ENCODE results near the gene TOM1L2. TPM values are rescaled to one million over a fixed set of nuclear protein-coding genes. Genes with fewer than 3 reads are reported as not detected.

Gene TOM1L2
- total RNA-seq, 2 donors from 2014 or later: 16.3 to 19.8 TPM

DNA sequence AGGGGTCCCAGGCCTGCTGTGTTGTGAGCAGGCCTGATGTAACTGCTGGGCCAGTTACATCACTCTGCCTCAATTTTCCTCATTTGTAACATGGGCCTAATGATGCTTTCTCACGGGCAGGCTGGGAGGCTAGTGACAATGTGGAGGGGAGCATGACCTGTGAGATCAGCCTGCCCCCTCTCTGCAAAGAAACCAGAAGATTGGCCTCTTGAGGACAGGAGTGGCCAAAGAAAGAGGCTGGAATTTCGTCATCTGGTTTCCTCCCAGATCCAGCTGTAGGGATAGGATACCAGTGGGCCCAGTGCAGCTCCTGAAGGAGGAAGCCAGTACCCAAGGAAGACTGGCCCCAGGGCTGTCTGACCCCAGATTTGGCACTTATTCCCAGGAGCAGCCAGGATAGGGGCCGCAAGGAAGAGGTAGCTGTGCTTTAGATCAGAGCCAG lies 134.8 kb downstream of the TOM1L2 start:
- DNase-seq (ENCODE audit: low spot score in 2 of 2) (no peak), ATAC-seq (no peak)
- peaks cover 14% of the 10 kb centered on the region in 2 donors for H3K36me3 Mint-ChIP-seq
- peak overlapping the region; percentile 90 to 99 for H3K27ac Mint-ChIP-seq
- H3K9me3 Mint-ChIP-seq: peaks cover 0 to 7% of the 10 kb centered on the region in 2 donors

DNA sequence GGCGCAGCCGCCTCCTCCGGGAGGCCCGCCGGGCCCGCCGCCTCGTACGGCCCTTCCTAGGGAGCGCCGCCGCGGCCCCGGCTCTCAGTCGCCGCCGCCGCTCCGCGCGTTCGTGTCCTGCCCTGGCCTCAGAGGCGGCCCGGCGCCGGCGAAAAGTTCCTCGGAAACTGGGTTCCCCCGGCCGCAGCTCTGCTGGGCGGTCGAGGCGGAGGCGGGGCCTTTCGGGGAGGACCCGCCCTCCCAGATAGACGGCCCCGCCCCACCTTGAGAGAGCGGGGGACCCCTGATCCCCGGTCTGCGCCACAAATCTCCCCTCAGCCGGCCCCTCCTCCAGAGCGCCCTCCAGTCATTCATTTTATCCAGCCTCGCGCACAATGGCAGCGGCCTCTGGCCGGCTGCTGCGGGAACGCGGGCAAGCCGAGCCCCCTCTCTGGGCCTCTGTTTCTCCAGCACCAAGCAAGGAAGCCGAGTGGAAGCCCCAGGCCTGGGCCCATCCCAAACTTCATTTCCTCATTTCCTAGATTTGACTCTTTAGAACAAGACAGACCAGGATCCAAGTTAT lies 135.3 kb downstream of the TOM1L2 start, which contains the start of gene SREBF1:
Gene SREBF1 (minus strand): TSS at position 169 of the 562 bp plus-strand sequence. CDS start 169 bp downstream, outside the sequence.
- DNase-seq (ENCODE audit: low spot score in 2 of 2): peak in 1 of 2 donors; percentile 72
- peak; percentile 12 to 39 for ATAC-seq
- Mint-ChIP-seq H3K9me3 (peaks cover 0 to 7% of the 10 kb centered on the region in 2 donors), H3K27ac (peak within 1 kb of the TSS; percentile 90 to 99), H3K36me3 (peaks cover 14% of the 10 kb centered on the region in 2 donors)

DNA sequence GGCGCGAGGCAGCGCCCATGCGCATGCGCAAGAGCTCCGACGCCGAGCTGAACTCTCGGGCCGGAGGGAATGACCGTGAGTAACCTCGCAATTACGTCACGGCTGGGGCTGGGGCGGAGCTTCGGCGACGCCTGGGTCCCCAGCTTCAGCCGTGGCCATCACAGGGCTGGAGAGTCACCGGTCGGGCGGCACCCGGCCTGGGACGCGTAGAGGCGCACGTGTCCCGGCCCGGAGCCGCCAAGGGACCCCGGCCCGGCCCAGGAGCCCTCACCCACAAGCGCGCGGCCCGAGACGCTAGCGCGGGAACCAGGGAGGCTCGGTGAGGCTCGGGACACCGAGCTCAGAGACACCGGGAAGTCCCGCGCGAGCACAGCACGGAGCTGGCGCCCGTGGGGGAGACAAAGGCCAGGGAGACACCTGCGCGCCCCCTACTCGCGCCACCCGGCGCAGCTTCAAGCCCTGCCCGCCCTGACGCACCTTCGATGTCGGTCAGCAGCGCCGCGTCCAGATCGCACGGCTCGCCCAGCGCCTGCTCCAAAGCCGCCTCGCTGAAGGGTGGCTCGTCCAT lies 135.9 kb downstream of the TOM1L2 start:
- Mint-ChIP-seq H3K9me3 (peaks cover 0 to 7% of the 10 kb centered on the region in 2 donors), H3K27ac (peak overlapping the region; percentile 90 to 97), H3K36me3 (peaks cover 14% of the 10 kb centered on the region in 2 donors)
- DNase-seq (ENCODE audit: low spot score in 2 of 2) (peak; percentile 96 to 98), ATAC-seq (peak; percentile 72 to 80)

DNA sequence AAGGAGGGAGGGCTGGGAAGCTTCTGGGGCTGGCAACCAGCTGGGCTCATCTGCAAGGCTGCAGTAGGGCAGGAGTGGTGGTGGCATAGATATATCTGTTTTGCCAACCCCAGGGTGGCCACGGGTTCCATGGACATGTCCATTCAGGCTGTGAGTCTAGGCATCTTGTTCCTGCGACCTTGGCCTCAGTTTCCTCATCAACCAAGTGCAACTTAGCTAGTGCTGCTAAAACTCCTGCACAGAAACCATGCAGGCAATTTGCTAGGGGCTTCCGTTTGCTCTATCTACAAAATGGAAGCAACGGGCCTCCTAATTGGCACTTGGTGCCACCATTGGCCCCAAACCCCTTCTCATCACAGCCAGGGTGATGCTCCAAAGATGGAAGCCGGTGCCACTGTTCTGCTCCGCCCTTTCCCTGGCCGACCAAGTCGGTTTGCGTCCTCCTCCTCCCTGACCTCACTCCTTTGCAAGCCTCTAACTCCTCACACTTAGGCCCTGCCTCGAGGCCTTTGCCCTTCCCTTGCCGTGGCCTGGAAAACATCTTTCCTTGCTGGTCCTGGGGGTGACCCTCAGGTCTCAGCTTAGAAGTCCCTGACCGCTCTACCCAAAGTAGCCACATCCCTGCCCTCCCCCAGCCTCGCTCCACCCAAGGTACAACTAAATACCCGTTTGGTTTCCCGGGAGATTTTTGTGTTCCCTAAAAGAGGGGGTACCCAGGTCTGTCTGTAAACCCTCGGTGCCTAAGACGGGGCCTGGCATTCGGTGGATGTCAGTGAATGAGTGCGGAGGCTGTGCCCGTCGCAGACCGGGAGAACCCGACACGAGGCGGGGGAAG lies 136.6 kb downstream of the TOM1L2 start:
- Mint-ChIP-seq H3K9me3 (peaks cover 0 to 7% of the 10 kb centered on the region in 2 donors), H3K27ac (peak overlapping the region; percentile 90 to 97), H3K36me3 (peaks cover 14% of the 10 kb centered on the region in 2 donors)
- peak in 1 of 2 donors; percentile 1 for ATAC-seq
- no peak for DNase-seq (ENCODE audit: low spot score in 2 of 2)

DNA sequence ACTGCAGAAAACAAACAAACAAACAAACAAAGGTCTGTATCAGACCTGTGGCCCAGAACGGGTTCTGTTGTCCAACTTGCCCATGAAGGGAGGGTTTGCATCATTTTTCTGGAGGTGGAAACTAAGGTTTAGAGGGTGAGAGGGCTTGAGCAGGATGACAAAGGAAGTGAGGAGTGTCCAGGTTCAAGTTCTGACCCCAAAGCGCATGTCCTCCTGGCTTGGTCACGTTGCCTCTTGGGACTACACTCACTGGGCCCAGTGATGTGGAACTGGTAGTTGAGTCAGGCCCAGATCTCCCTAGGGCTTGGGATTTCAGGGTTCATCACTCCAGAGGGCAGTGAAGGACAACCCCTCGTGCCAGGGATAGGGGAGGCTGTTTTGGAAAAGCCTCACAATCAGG lies 137.2 kb downstream of the TOM1L2 start:
- no peak for DNase-seq (ENCODE audit: low spot score in 2 of 2)
- peak overlapping the region; percentile 23 to 90 for H3K27ac Mint-ChIP-seq
- H3K36me3 Mint-ChIP-seq: peaks cover 14% of the 10 kb centered on the region in 2 donors
- ATAC-seq: no peak
- H3K9me3 Mint-ChIP-seq: peaks cover 0 to 7% of the 10 kb centered on the region in 2 donors

DNA sequence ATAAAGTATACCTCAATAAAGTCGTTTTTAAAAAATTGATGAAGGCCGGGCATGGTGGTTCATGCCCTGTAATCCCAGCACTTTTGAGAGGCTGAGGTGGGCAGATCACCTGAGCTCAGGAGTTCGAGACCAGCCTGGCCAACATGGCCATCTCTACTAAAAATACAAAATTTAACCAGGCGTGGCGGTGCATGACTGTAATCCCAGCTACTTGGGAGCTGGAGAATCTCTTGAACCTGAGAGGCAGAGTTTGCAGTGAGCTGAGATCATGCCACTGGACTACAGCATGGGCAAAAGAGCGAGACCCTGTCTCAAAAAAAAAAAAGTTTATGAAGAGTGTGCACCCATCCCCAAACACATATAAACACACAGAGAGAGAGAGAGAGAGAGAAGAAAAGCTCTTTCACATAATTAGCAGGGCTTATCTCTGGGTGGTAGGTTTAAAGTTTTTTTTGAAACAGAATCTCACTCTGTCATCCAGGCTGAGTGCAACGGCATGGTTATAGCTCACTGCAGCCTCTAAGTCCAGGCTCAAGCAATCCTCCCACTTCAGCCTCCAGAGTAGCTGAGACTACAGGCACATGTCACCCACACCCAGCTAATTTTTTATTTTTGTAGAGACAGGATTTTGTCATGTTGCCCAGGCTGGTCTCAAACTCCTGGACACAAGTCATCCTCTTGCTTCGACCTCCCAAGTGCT lies 138.4 kb downstream of the TOM1L2 start:
- H3K36me3 Mint-ChIP-seq: peaks cover 14% of the 10 kb centered on the region in 2 donors
- DNase-seq (ENCODE audit: low spot score in 2 of 2): no peak

DNA sequence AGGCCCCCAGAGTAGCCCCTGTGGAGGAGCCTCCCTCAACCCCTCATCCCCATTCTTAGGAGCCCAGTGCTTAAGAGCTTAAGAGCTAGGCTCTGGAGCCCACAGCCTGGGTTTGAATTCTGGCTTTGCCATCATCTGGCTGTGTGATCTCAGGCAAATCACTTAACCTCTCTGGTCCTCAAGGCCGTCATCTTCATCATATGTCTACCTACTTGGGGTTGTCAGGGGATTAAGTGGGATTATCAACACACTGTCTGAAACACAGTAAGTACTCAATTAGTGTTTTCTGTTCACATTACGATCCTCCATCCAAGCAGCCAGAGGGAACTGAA lies 140.2 kb downstream of the TOM1L2 start:
- Mint-ChIP-seq H3K9me3 (peaks cover 0 to 7% of the 10 kb centered on the region in 2 donors), H3K36me3 (peaks cover 14 to 16% of the 10 kb centered on the region in 2 donors), H3K27ac (peak overlapping the region in 1 of 2 donors; percentile 1)
- DNase-seq (ENCODE audit: low spot score in 2 of 2) (no peak), ATAC-seq (no peak)

More for the DNA sequence above, 138.4 kb downstream of the TOM1L2 start:
- no peak for ATAC-seq
- H3K9me3 Mint-ChIP-seq: peaks cover 0 to 7% of the 10 kb centered on the region in 2 donors
- peak overlapping the region; percentile 79 to 90 for H3K27ac Mint-ChIP-seq

DNA sequence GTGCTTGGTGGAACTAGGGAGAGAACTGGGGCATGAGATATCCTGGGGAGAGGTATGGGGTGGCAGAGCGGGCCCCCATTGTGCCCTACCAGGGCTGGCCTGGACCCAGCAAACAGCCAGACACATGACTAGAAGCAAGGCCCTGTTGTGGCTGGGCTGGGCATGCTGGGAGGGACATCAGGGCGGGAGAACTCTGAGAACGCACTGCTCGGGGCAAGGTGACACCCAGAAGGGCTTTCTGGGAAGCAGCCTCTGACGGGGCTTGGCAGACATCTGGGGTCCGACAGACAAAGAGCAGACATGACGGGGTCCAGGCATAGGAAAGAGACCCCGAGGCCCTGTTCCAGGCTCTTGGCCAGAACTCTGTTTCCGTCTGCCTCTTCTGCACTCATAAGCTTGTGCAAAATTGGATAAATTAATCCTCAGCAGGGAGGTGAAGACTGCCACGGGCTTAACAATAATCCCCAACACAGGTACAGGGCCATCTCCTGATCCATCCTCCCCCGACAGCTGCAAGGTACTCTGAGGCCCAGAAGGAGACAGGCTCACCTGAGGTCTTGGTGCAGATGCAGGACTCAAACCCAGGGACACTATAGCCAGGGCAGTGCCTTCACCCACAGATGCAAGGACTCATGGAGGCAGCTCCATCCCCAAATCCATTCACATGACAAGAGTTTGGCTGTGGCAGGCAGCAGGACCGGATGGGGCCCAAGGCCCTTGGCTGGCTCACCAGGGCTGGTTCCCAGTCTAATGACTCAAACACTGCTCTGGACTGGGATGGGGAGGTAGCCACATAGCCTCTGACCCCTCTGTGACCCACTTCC lies 140.8 kb downstream of the TOM1L2 start:
- H3K27ac Mint-ChIP-seq: peak overlapping the region in 1 of 2 donors; percentile 52
- peaks cover 0 to 7% of the 10 kb centered on the region in 2 donors for H3K9me3 Mint-ChIP-seq
- DNase-seq (ENCODE audit: low spot score in 2 of 2) (no peak), ATAC-seq (no peak)
- peaks cover 14 to 21% of the 10 kb centered on the region in 2 donors for H3K36me3 Mint-ChIP-seq

DNA sequence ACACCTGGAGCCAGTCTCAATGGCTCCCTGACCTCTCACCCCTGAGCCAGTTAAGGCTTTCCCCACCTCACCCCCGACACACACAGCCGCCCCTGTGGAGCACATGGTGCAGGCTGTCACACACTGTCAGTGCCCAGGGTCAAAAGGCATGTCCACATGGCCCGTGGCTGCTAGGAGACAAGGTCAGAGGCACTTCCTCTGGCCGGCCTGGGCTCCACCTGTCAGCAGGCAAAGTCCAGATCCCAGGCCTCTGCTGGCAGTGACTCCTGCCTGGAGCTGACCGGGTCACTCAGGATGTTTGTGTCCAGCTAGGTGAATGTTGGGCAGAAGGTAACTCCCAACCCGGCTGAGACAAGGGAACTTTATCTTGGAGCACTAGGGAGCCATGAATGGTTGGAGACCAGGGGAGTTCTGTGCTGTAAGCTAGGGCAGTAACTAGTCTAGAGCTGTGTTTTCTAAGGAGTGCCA lies 141.4 kb downstream of the TOM1L2 start:
- DNase-seq (ENCODE audit: low spot score in 2 of 2) (no peak), ATAC-seq (no peak)
- Mint-ChIP-seq H3K36me3 (peaks cover 10 to 25% of the 10 kb centered on the region in 2 donors), H3K27ac (peak overlapping the region in 1 of 2 donors; percentile 52), H3K9me3 (peaks cover 0 to 5% of the 10 kb centered on the region in 2 donors)

DNA sequence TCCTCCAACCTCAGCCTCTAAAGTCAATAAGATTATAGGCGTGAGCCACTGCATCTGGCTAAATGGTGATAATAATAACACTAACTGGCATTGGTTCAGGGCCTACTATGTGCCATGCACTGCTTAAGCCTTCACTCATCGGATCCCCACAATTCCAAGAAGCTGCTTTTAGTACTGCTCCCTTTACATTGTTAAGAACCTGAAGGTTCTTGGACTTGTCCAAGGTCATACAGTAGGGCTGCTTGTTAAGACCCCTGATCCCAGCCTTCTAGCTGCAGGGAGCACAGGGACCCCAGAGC lies 142.0 kb downstream of the TOM1L2 start:
- Mint-ChIP-seq H3K9me3 (peaks cover 0 to 5% of the 10 kb centered on the region in 2 donors), H3K27ac (no peak overlapping the region), H3K36me3 (peaks cover 7 to 25% of the 10 kb centered on the region in 2 donors)
- DNase-seq (ENCODE audit: low spot score in 2 of 2) (no peak), ATAC-seq (no peak)

DNA sequence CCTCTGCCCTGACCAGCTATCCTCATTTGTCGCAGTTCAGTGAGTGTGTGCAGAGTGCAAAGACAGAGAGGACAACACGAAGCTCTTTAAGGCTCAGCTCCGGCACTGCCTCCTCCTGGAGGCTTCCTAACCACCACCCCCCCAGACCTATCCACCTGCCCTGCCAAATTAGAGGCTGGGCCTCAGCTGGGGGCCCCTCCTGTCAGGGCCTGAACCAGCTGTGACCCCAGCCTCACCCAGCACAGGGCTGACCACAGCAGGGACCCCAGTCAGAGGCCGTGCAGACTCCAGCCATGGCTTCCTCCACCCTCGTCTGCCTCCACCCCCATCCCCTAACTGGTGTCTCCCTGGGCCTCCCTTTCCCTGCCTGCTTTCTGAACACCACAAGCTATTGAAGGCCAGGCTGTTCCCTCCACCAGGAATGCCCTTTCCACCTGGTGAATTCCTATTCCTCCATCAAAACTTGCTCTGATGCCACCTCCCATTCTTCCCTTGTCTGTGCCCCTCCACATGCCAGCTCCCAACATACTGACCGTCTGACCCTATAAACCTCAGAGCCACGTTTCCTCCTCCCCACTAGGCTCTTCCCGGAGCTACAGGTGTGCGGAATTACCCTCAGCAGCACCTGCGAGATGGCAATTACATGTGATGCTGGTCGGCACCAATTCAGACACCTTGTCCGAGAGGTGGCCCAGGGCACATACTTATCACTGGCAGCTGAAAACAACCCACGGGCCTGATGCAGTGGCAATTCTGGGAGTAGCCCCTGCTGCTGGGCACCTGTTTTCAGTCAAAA lies 144.2 kb downstream of the TOM1L2 start:
- Mint-ChIP-seq H3K36me3 (peaks cover 0 to 15% of the 10 kb centered on the region in 2 donors), H3K27ac (no peak overlapping the region), H3K9me3 (no peaks in the 10 kb centered on the region)
- DNase-seq (ENCODE audit: low spot score in 2 of 2) (no peak), ATAC-seq (no peak)

DNA sequence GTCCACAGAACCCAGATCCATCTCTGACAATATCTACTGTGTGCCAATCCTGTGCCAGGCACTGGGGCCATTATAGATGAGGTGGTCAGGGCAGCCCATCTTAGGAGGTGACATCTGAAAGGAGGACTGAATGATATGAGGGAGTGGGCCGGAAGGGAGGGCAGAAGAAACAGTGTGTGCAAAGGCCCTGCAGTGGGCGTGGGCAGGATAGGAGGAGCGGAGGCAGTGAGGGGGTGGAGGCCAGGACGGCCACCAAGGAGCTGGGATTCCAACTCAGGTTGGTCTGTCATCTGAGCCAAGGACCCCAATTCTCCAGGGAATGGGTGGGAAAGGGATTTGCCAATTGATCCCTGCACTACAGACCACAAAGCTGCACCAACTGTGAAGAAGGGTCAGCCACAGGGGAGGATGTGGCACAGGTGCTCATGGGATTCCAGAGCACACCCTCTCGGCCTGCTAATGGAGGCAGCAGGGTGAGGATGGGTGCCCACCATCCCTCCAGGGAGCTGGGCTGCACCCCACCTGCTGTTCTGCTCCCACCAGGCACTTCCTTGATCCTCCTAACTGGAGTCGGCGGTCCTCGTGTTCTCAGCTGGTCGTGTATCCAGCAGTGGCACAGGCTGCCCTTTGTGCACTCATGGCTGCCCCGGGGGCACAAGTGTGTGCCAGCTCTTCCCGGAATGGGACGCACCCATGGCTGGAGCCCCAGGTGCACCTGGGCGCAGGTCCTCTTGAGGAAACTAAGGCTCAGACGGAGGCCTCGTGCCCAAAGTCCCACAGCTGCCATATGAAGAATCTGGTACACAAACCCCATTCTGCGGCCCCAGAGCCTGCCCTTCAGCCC lies 145.0 kb downstream of the TOM1L2 start:
- no peak for DNase-seq (ENCODE audit: low spot score in 2 of 2)
- no peak for ATAC-seq
- H3K36me3 Mint-ChIP-seq: peaks cover 0 to 20% of the 10 kb centered on the region in 2 donors
- no peaks in the 10 kb centered on the region for H3K9me3 Mint-ChIP-seq
- peak overlapping the region in 1 of 2 donors; percentile 91 for H3K27ac Mint-ChIP-seq

DNA sequence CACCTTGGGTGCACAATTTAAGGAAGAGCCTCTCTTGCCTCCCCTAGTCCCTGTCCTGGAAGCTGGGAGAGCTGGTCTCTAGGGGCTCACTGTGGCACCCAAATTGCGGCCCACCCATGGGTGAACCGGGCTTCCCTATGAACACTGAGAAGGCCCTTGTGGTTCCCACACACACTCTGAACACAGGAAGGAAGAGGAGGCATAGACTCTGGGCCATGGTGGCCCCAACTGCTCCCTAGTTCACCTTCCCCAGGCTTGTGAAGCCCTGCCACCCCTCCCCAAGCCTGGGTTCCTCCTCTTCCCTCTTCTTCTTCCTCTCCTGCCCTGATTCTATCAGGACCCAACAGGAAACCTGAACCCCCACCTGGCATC lies 145.9 kb downstream of the TOM1L2 start:
- no peaks in the 10 kb centered on the region for H3K9me3 Mint-ChIP-seq
- peaks cover 0 to 21% of the 10 kb centered on the region in 2 donors for H3K36me3 Mint-ChIP-seq
- DNase-seq (ENCODE audit: low spot score in 2 of 2) (no peak), ATAC-seq (no peak)
- H3K27ac Mint-ChIP-seq: peak overlapping the region; percentile 12 to 91

DNA sequence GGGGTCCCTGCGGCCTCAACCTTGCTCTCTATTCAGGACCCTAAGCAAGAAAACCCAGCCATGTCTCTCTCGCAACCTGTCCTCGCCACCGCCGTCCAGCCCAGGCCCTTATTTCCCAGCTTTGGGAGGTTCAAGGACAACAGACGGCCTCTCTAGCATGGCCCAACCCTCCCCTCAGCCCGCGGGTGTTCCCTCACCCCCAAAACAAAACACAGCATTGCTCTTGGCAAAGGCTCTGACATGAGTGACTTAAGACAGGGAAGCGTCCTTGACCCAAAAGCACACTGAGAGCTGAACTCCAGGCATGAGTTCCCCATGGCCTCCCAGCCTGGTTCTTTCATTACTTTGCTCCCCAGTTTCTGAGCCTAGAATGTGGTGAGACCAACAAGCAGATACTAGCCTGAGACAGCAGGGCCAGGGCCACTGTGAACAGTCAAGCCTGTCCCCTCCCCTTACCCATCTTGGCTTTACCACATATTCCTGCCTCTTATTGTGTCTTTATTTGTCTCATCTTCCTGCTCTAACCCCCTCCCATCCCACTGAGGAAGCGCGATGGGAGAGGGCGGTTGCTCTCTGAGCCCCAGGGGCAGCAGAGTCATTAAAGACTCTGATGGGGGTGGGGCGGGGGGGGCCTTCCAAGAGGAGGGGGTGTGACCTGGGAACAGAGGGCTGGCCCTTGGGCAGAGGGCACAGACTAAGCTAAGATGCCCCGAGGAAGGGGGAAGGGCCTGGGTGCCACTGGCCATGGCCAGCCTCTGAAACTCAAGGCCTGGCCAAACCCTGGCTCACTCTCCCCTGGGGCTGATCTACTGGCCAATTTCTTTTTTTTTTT lies 147.2 kb downstream of the TOM1L2 start:
- DNase-seq (ENCODE audit: low spot score in 2 of 2) (no peak), ATAC-seq (no peak)
- Mint-ChIP-seq H3K9me3 (no peaks in the 10 kb centered on the region), H3K36me3 (peaks cover 0 to 21% of the 10 kb centered on the region in 2 donors), H3K27ac (peak overlapping the region; percentile 75 to 81)
